ENCODE data around the gene MYBL2.
A peak's percentile ranks its signal among the peaks of the same experiment; 100 is the strongest.

The MYBL2 gene

DNA sequence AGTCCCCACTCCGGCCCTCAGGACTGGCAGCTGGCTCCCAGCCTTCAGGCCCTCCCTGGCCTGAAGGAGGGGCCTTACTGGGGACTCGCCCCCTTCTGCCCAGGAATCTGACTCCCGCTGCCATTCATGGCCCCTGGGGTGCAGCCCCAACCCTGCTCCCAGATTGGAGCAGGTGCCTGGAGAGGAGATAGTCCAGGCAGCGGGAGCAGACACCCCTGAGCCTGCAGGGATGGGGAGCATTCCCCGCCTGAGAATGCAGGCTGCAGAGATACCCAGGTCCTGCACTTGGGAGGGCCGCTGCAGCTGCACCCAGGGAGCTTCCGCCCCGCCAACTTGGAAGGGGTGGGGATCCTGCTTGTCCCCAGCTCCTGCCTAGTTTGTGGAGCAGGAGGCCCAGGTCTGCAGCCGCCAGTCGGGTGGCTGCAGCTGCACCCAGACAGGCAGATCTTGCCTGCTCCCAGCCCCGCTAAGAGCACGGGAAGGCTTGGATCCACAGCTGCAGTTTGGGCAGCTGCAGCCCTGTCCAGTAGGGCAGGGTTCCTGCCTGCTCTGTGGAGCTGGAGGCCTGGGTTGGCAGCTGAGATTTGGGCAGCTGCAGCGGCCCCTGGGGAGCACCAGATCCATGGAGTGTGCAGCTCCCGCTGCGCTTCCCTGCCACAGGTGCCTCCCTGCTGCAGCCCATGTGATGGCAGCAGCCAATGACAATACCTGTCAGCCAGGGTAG, 54.7 kb downstream of the MYBL2 start:
- H3K4me3 ChIP-seq (ENCODE audit: insufficient read depth, low read depth, low read length, poor library complexity, severe bottlenecking) = peak overlapping the region; percentile 31
- peaks cover 8% of the 10 kb centered on the region for H3K4me1 ChIP-seq (ENCODE audit: control insufficient read depth, insufficient read depth, low read length, poor library complexity, severe bottlenecking)
- H3K27me3 ChIP-seq (replicated peaks; ENCODE audit: control insufficient read depth, insufficient read depth, low read length, poor library complexity, severe bottlenecking) = no peaks in the 10 kb centered on the region
- H3K9me3 ChIP-seq (ENCODE audit: control insufficient read depth, low read length) = no peaks in the 10 kb centered on the region
- DNase-seq = no peak
- H3K27ac ChIP-seq (ENCODE audit: insufficient read depth, low read length, poor library complexity, severe bottlenecking) = no peak overlapping the region
- no peaks in the 10 kb centered on the region for H3K36me3 ChIP-seq (ENCODE audit: control insufficient read depth, insufficient read depth, low read length)

DNA sequence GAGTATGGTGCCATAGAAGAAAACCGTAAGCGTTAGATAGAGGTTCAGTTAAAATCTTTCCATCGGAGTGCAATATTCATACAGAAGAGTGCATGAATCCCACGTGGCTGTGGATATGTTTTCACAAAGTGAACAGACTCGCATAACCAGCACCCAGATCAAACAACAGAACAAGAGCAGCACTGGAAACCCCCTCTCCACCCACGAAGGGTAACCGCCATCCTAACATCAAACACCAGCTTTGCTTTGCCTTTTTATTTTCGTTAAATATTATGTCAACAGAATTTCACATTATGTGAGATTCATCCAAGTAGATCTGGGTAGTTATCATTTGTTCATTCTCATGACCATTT, 55.2 kb downstream of the MYBL2 start:
- Histone ChIP-seq H3K4me1 (ENCODE audit: control insufficient read depth, insufficient read depth, low read length, poor library complexity, severe bottlenecking) (peaks cover 8% of the 10 kb centered on the region), H3K4me3 (ENCODE audit: insufficient read depth, low read depth, low read length, poor library complexity, severe bottlenecking) (peak overlapping the region; percentile 31), H3K9me3 (ENCODE audit: control insufficient read depth, low read length) (no peaks in the 10 kb centered on the region), H3K36me3 (ENCODE audit: control insufficient read depth, insufficient read depth, low read length) (no peaks in the 10 kb centered on the region), H3K27me3 (replicated peaks; ENCODE audit: control insufficient read depth, insufficient read depth, low read length, poor library complexity, severe bottlenecking) (no peaks in the 10 kb centered on the region), H3K27ac (ENCODE audit: insufficient read depth, low read length, poor library complexity, severe bottlenecking) (no peak overlapping the region)
- DNase-seq = peak in 1 of 3 donors; percentile 36

DNA sequence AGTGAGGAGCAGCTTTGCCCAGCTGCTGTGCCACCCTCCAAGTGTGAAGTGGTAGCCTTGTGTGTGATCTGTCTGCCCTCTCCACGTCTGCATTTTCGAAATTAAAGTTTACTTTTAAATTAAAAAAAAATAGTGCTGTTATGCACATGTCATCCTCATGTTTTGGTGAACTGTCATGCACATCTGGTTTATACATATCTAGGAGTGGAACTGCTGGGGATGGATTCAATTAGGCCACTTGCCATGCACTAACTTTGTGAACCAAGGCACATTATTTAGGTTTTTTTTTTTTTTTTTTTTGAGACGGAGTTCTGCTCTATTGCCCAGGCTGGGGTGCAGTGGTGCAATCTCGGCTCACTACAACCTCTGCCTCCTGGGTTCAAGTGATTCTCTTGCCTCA, 56.3 kb downstream of the MYBL2 start:
- Histone ChIP-seq H3K4me1 (ENCODE audit: control insufficient read depth, insufficient read depth, low read length, poor library complexity, severe bottlenecking) (peaks cover 8% of the 10 kb centered on the region), H3K4me3 (ENCODE audit: insufficient read depth, low read depth, low read length, poor library complexity, severe bottlenecking) (no peak overlapping the region), H3K9me3 (ENCODE audit: control insufficient read depth, low read length) (no peaks in the 10 kb centered on the region), H3K27ac (ENCODE audit: insufficient read depth, low read length, poor library complexity, severe bottlenecking) (no peak overlapping the region), H3K27me3 (replicated peaks; ENCODE audit: control insufficient read depth, insufficient read depth, low read length, poor library complexity, severe bottlenecking) (no peaks in the 10 kb centered on the region), H3K36me3 (ENCODE audit: control insufficient read depth, insufficient read depth, low read length) (no peaks in the 10 kb centered on the region)
- no peak for DNase-seq

DNA sequence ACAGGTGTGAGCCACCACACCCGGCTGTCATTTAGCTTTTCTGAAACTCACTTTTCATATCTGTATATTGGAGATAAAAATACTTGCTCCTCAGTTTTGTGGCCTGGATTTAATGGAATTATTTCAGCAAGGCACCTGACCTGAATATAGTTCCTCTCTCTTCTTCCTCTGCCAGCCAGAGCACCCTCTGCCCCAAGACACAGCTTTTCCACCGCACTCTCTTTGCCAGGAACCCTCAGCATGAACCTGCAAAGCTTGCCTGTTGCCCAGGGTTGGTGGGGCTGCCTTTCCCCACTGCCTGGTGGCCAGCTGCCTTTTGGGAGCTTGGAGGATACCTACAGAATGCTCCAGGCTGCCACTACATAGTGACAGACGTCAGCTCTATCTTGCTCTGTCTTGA, 56.8 kb downstream of the MYBL2 start:
- DNase-seq = no peak
- H3K27me3 ChIP-seq (replicated peaks; ENCODE audit: control insufficient read depth, insufficient read depth, low read length, poor library complexity, severe bottlenecking) = no peaks in the 10 kb centered on the region
- peaks cover 8% of the 10 kb centered on the region for H3K4me1 ChIP-seq (ENCODE audit: control insufficient read depth, insufficient read depth, low read length, poor library complexity, severe bottlenecking)
- H3K36me3 ChIP-seq (ENCODE audit: control insufficient read depth, insufficient read depth, low read length) = no peaks in the 10 kb centered on the region
- H3K9me3 ChIP-seq (ENCODE audit: control insufficient read depth, low read length) = no peaks in the 10 kb centered on the region
- no peak overlapping the region for H3K4me3 ChIP-seq (ENCODE audit: insufficient read depth, low read depth, low read length, poor library complexity, severe bottlenecking)
- no peak overlapping the region for H3K27ac ChIP-seq (ENCODE audit: insufficient read depth, low read length, poor library complexity, severe bottlenecking)

DNA sequence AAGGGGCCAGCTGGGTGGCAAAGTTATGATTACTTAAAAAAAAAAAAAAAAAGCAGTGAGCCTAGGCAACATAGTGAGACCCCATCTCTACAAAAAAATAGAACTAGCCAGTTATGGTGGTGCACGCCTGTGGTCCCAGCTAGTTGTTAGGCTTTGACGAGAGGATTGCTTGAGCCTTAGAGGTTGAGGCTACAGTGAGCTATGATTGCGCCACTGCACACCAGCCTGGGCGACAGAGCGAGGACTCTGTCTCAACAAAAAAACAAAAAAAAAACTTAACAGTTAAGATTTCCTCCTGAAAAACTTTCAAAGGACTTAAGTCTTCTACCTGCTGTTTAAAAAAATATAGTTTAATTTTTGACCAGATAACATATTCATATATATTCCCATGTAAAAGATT, 57.5 kb downstream of the MYBL2 start:
- H3K27ac ChIP-seq (ENCODE audit: insufficient read depth, low read length, poor library complexity, severe bottlenecking) = no peak overlapping the region
- H3K4me1 ChIP-seq (ENCODE audit: control insufficient read depth, insufficient read depth, low read length, poor library complexity, severe bottlenecking) = peaks cover 8% of the 10 kb centered on the region
- no peaks in the 10 kb centered on the region for H3K9me3 ChIP-seq (ENCODE audit: control insufficient read depth, low read length)
- DNase-seq = no peak
- no peaks in the 10 kb centered on the region for H3K36me3 ChIP-seq (ENCODE audit: control insufficient read depth, insufficient read depth, low read length)
- H3K4me3 ChIP-seq (ENCODE audit: insufficient read depth, low read depth, low read length, poor library complexity, severe bottlenecking) = no peak overlapping the region
- no peaks in the 10 kb centered on the region for H3K27me3 ChIP-seq (replicated peaks; ENCODE audit: control insufficient read depth, insufficient read depth, low read length, poor library complexity, severe bottlenecking)

DNA sequence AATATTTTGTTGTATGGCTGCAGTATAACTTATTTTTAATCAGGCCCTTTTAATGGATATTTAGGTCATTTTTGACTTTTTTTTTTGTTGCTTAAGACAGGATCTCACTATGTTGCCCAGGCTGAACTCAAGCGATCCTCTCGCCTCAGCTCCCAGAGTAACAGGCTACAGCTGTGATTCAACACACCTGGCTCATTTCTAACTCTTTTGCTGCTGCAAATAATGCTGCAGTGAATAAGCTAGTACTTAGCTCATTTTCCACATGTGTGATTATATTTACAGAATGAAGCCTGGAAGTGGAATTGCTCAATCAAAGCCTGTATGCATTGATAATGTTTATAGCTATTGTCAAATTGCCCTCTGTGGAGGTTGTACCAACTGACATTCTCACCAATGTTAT, 58.8 kb downstream of the MYBL2 start:
- no peak for DNase-seq
- Histone ChIP-seq H3K36me3 (ENCODE audit: control insufficient read depth, insufficient read depth, low read length) (no peaks in the 10 kb centered on the region), H3K27ac (ENCODE audit: insufficient read depth, low read length, poor library complexity, severe bottlenecking) (no peak overlapping the region), H3K27me3 (replicated peaks; ENCODE audit: control insufficient read depth, insufficient read depth, low read length, poor library complexity, severe bottlenecking) (no peaks in the 10 kb centered on the region), H3K4me1 (ENCODE audit: control insufficient read depth, insufficient read depth, low read length, poor library complexity, severe bottlenecking) (peaks cover 8% of the 10 kb centered on the region), H3K4me3 (ENCODE audit: insufficient read depth, low read depth, low read length, poor library complexity, severe bottlenecking) (no peak overlapping the region), H3K9me3 (ENCODE audit: control insufficient read depth, low read length) (no peaks in the 10 kb centered on the region)

DNA sequence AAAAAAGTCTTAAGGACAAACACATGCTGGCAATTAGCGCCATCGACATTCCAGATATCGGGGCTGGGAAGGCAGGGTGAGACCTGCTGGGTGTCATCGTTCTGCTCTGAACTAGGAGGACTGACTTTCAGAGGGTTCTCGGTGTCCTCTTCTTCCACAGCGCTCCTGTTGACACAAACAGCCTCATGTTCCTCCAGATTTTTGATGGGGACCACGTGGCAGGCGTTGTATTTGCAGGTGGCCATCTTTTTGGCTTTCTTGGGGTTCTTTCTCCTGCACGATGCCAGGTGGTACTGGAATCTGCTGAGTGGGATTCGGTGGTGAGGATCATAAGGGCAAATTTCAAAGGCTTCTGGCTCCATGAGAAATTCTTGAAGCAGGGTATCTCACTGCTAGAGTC, 59.4 kb downstream of the MYBL2 start:
- H3K27ac ChIP-seq (ENCODE audit: insufficient read depth, low read length, poor library complexity, severe bottlenecking) = no peak overlapping the region
- H3K4me1 ChIP-seq (ENCODE audit: control insufficient read depth, insufficient read depth, low read length, poor library complexity, severe bottlenecking) = peaks cover 8% of the 10 kb centered on the region
- H3K27me3 ChIP-seq (replicated peaks; ENCODE audit: control insufficient read depth, insufficient read depth, low read length, poor library complexity, severe bottlenecking) = no peaks in the 10 kb centered on the region
- no peaks in the 10 kb centered on the region for H3K9me3 ChIP-seq (ENCODE audit: control insufficient read depth, low read length)
- no peak overlapping the region for H3K4me3 ChIP-seq (ENCODE audit: insufficient read depth, low read depth, low read length, poor library complexity, severe bottlenecking)
- DNase-seq = no peak
- no peaks in the 10 kb centered on the region for H3K36me3 ChIP-seq (ENCODE audit: control insufficient read depth, insufficient read depth, low read length)

DNA sequence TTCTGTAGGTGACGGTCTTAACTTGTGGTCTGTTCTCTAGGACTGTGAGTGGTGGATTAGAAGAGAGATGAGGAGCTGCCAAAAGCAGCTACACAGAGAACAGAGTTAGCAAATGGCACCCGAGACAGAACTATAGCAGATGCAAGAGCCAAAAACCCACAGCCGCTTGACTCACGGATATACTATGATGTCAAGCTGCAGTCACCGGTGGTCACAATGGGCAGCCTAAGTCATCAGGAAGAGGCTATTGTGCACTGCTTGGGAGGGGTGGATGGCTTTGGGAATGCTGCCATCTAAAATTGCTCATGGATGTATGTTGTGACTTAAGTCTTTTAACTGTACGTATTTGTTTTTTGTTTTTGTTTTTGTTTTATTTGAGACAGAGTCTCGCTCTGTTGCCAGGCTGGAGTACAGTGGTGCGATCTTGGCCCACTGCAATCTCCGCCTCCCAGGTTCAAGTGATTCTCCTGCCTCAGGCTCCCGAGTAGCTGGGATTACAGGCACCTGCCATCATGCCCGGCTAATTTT, 60.0 kb downstream of the MYBL2 start, which contains the start of gene GTSF1L:
Gene GTSF1L, minus strand, starts transcription at position 192 of the 528 bp plus-strand sequence. CDS start 308 bp downstream, outside the sequence.
- H3K9me3 ChIP-seq (ENCODE audit: control insufficient read depth, low read length) = no peaks in the 10 kb centered on the region
- H3K27ac ChIP-seq (ENCODE audit: insufficient read depth, low read length, poor library complexity, severe bottlenecking) = no peak within 1 kb of the TSS
- no peak for DNase-seq
- H3K4me1 ChIP-seq (ENCODE audit: control insufficient read depth, insufficient read depth, low read length, poor library complexity, severe bottlenecking) = peaks cover 2% of the 10 kb centered on the region
- no peaks in the 10 kb centered on the region for H3K27me3 ChIP-seq (replicated peaks; ENCODE audit: control insufficient read depth, insufficient read depth, low read length, poor library complexity, severe bottlenecking)
- no peaks in the 10 kb centered on the region for H3K36me3 ChIP-seq (ENCODE audit: control insufficient read depth, insufficient read depth, low read length)
- H3K4me3 ChIP-seq (ENCODE audit: insufficient read depth, low read depth, low read length, poor library complexity, severe bottlenecking) = no peak within 1 kb of the TSS

DNA sequence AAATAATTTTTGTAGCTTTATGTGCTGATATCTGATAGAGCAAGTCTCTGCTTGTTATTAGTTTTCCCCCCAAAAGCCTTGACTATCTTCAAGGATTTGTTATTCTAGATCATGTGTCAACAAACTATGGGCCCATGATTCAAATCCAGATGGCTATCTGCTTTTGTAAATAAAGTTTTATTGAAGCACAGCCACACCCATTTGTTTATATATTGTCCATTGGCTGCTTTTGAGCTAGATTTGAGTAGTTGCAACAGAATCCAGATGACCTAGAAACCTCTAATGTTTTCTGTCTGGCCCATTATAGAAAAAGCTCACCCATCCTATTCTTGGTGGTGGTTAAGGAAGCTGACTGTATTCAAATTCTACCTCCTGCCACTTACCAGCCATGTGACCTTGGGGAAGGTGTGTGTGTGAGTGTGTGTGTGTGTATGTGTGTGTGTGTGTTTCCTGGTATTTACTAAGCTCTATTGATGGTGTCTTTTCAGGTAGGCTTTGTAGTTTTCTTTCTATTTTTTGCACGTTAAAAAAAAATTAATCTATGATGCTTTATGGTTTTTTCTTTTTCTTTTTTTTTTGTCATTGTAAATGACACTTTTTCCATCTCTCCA, 61.2 kb downstream of the MYBL2 start:
- H3K27ac ChIP-seq (ENCODE audit: insufficient read depth, low read length, poor library complexity, severe bottlenecking) = no peak overlapping the region
- no peak for DNase-seq
- H3K4me1 ChIP-seq (ENCODE audit: control insufficient read depth, insufficient read depth, low read length, poor library complexity, severe bottlenecking) = no peaks in the 10 kb centered on the region
- no peak overlapping the region for H3K4me3 ChIP-seq (ENCODE audit: insufficient read depth, low read depth, low read length, poor library complexity, severe bottlenecking)
- H3K27me3 ChIP-seq (replicated peaks; ENCODE audit: control insufficient read depth, insufficient read depth, low read length, poor library complexity, severe bottlenecking) = no peaks in the 10 kb centered on the region
- no peaks in the 10 kb centered on the region for H3K9me3 ChIP-seq (ENCODE audit: control insufficient read depth, low read length)
- no peaks in the 10 kb centered on the region for H3K36me3 ChIP-seq (ENCODE audit: control insufficient read depth, insufficient read depth, low read length)

DNA sequence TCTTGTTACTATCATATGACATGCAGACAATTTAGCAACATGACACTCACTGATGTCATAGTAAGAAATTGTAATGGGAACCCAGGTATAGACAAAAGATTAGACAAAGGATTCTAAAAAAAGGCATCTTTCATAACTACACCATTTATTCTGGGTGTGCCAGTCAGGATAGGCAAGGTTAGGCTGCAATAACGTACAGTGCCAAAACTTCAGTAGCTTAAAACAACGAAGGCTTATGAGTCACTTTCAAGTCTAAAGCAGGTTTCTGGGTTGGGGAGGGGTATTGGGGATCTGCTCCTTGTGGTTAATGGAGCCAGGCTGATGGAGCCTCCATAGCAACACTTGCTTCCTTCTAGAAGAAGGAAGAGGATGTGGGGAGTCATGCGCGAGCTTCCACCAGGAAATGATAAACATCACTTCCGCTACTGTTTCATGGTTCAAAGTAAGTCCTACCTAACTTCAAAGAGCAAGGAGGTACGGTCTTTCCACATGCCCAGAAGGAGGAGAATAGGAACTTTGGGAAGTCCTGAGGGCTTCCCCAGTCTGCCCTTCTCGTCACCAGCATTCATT, 61.9 kb downstream of the MYBL2 start:
- Histone ChIP-seq H3K36me3 (ENCODE audit: control insufficient read depth, insufficient read depth, low read length) (no peaks in the 10 kb centered on the region), H3K27ac (ENCODE audit: insufficient read depth, low read length, poor library complexity, severe bottlenecking) (no peak overlapping the region), H3K9me3 (ENCODE audit: control insufficient read depth, low read length) (no peaks in the 10 kb centered on the region), H3K27me3 (replicated peaks; ENCODE audit: control insufficient read depth, insufficient read depth, low read length, poor library complexity, severe bottlenecking) (no peaks in the 10 kb centered on the region), H3K4me1 (ENCODE audit: control insufficient read depth, insufficient read depth, low read length, poor library complexity, severe bottlenecking) (no peaks in the 10 kb centered on the region), H3K4me3 (ENCODE audit: insufficient read depth, low read depth, low read length, poor library complexity, severe bottlenecking) (no peak overlapping the region)
- DNase-seq = no peak

All from effector memory CD4-positive, alpha-beta T cell (primary cell).